Measurements from ENCODE around the gene AREL1.

DNA sequence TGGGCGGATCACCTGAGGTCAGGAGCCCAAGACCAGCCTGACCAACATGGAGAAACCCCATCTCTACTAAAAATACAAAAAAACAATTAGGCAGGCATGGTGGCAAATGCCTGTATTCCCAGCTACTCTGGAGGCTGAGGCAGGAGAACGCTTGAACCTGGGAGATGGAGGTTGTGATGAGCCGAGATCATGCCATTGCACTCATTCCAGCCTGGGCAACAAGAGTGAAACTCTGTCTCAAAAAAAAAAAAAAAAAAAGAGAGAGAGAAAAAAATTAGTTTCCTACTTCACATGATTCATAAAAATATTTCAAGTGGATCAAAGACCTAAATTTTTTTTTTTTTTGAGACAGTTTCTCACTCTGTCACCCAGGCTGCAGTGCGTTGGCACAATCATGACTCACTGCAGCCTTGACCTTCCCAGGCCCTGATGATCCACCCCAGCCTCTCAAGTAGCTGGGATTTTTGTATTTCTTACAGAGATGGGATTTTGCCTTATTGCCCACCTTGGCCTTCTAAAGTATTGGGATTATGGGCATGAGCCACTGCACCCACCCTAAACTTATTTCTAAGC lies 25.0 kb upstream of the AREL1 start:
- TF ChIP-seq, protein P1, sequence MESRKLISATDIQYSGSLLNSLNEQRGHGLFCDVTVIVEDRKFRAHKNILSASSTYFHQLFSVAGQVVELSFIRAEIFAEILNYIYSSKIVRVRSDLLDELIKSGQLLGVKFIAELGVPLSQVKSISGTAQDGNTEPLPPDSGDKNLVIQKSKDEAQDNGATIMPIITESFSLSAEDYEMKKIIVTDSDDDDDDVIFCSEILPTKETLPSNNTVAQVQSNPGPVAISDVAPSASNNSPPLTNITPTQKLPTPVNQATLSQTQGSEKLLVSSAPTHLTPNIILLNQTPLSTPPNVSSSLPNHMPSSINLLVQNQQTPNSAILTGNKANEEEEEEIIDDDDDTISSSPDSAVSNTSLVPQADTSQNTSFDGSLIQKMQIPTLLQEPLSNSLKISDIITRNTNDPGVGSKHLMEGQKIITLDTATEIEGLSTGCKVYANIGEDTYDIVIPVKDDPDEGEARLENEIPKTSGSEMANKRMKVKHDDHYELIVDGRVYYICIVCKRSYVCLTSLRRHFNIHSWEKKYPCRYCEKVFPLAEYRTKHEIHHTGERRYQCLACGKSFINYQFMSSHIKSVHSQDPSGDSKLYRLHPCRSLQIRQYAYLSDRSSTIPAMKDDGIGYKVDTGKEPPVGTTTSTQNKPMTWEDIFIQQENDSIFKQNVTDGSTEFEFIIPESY (IDR thresholded peaks at IDR 0.05) = no peak
- TF ChIP-seq, protein P2, sequence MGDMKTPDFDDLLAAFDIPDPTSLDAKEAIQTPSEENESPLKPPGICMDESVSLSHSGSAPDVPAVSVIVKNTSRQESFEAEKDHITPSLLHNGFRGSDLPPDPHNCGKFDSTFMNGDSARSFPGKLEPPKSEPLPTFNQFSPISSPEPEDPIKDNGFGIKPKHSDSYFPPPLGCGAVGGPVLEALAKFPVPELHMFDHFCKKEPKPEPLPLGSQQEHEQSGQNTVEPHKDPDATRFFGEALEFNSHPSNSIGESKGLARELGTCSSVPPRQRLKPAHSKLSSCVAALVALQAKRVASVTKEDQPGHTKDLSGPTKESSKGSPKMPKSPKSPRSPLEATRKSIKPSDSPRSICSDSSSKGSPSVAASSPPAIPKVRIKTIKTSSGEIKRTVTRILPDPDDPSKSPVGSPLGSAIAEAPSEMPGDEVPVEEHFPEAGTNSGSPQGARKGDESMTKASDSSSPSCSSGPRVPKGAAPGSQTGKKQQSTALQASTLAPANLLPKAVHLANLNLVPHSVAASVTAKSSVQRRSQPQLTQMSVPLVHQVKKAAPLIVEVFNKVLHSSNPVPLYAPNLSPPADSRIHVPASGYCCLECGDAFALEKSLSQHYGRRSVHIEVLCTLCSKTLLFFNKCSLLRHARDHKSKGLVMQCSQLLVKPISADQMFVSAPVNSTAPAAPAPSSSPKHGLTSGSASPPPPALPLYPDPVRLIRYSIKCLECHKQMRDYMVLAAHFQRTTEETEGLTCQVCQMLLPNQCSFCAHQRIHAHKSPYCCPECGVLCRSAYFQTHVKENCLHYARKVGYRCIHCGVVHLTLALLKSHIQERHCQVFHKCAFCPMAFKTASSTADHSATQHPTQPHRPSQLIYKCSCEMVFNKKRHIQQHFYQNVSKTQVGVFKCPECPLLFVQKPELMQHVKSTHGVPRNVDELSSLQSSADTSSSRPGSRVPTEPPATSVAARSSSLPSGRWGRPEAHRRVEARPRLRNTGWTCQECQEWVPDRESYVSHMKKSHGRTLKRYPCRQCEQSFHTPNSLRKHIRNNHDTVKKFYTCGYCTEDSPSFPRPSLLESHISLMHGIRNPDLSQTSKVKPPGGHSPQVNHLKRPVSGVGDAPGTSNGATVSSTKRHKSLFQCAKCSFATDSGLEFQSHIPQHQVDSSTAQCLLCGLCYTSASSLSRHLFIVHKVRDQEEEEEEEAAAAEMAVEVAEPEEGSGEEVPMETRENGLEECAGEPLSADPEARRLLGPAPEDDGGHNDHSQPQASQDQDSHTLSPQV (IDR thresholded peaks at IDR 0.05) = no peak
- TF ChIP-seq, protein P3, sequence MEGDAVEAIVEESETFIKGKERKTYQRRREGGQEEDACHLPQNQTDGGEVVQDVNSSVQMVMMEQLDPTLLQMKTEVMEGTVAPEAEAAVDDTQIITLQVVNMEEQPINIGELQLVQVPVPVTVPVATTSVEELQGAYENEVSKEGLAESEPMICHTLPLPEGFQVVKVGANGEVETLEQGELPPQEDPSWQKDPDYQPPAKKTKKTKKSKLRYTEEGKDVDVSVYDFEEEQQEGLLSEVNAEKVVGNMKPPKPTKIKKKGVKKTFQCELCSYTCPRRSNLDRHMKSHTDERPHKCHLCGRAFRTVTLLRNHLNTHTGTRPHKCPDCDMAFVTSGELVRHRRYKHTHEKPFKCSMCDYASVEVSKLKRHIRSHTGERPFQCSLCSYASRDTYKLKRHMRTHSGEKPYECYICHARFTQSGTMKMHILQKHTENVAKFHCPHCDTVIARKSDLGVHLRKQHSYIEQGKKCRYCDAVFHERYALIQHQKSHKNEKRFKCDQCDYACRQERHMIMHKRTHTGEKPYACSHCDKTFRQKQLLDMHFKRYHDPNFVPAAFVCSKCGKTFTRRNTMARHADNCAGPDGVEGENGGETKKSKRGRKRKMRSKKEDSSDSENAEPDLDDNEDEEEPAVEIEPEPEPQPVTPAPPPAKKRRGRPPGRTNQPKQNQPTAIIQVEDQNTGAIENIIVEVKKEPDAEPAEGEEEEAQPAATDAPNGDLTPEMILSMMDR (IDR thresholded peaks at IDR 0.05 in 2 of 3, conservative IDR thresholded peaks at IDR 0.05 in 1 of 3; ENCODE audit: control insufficient read depth in 2 of 3, extremely low read depth in 1 of 3, insufficient read depth in 1 of 3, low read depth in 3 of 3, low read length in 3 of 3) = no peak
- no peak for TF ChIP-seq CHD2 (IDR thresholded peaks at IDR 0.05; ENCODE audit: borderline replicate concordance, low read depth, low read length)
- no peak for TF ChIP-seq NRF1 (conservative IDR thresholded peaks at IDR 0.05; ENCODE audit: low read depth, low read length)
- TF ChIP-seq, protein P4, sequence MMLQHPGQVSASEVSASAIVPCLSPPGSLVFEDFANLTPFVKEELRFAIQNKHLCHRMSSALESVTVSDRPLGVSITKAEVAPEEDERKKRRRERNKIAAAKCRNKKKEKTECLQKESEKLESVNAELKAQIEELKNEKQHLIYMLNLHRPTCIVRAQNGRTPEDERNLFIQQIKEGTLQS (IDR thresholded peaks at IDR 0.05; ENCODE audit: borderline replicate concordance, extremely low read depth, low read depth, low read length) = no peak
- TF ChIP-seq FOXM1 (IDR thresholded peaks at IDR 0.05; ENCODE audit: low read depth, low read length) = no peak
- TF ChIP-seq EGR1 (IDR thresholded peaks at IDR 0.05; ENCODE audit: borderline replicate concordance in 1 of 2, low read depth in 2 of 2, low read length in 2 of 2) = no peak
- no peak for TF ChIP-seq YY1 (IDR thresholded peaks at IDR 0.05; ENCODE audit: low read depth, low read length)

Measured in GM12878 (cell line).